OCI-LY7 (cell line): ENCODE results near the gene GPS1.

Experiments used
- EZH2phosphoT487 ChIP-seq: fragments of 200-600 bp; sonication (generic); IDR thresholded peaks from 2 replicates; pipeline ENCODE4 v1.6.1; 2018; ENCODE audit warnings: low read depth, borderline replicate concordance, mild to moderate bottlenecking, mixed run types, antibody characterized with exemption, low read length, moderate library complexity, mixed read lengths
- TF ChIP-seq, protein P1 (sequence below): fragments of 200-600 bp; sonication (generic); conservative IDR thresholded peaks from 2 replicates; pipeline ENCODE4 v1.5.1; 2014; ENCODE audit warnings: mild to moderate bottlenecking, antibody characterized with exemption, low read length, moderate library complexity, mixed read lengths

GRCh38 chr17:82065193-82065637 lies 13.5 kb downstream of the GPS1 start:
- TF ChIP-seq, protein P1, sequence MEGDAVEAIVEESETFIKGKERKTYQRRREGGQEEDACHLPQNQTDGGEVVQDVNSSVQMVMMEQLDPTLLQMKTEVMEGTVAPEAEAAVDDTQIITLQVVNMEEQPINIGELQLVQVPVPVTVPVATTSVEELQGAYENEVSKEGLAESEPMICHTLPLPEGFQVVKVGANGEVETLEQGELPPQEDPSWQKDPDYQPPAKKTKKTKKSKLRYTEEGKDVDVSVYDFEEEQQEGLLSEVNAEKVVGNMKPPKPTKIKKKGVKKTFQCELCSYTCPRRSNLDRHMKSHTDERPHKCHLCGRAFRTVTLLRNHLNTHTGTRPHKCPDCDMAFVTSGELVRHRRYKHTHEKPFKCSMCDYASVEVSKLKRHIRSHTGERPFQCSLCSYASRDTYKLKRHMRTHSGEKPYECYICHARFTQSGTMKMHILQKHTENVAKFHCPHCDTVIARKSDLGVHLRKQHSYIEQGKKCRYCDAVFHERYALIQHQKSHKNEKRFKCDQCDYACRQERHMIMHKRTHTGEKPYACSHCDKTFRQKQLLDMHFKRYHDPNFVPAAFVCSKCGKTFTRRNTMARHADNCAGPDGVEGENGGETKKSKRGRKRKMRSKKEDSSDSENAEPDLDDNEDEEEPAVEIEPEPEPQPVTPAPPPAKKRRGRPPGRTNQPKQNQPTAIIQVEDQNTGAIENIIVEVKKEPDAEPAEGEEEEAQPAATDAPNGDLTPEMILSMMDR: 0 out of 2 replicates have a peak, but pooled peaks have one; percentile 13
- TF ChIP-seq EZH2phosphoT487: no peak
